HepG2 (cell line): ENCODE measurements around the gene STIM1. TPM values are rescaled to one million over a fixed set of nuclear protein-coding genes. Genes with fewer than 3 reads are reported as not detected.

Experiments used
- ATAC-seq: fragments of 200-7000 bp; cut with Tn5 transposase; 3 replicates; pipeline ENCODE4 v1.9.1; 2020; ENCODE audit warnings: mild to moderate bottlenecking, moderate library complexity
- BruUV-seq: library from RNA; stranded (reverse); fragments of 400-500 nt; replicated peaks from 2 replicates; lab custom pipeline; 2021; lab: Mats Ljungman, UMichigan
- CTCF ChIA-PET: fragments of 300-600 bp; formaldehyde crosslinking; extraction: SDS; loops from one replicate; lab custom pipeline; 2021; ENCODE audit warnings: low total read pairs, inconsistent platforms, low intra/inter-chr PET ratio; lab: Yijun Ruan, JAX
- POLR2A ChIA-PET: fragments of 350-600 bp; sonication (Branson Sonifier 250); formaldehyde crosslinking; loops from one replicate; lab custom pipeline; 2020; ENCODE audit warnings: antibody characterized with exemption, inconsistent platforms; lab: Yijun Ruan, JAX
- DNase-seq: peaks from one replicate; pipeline ENCODE4 v3.0.0-alpha.2; 2015; ENCODE audit warnings: low spot score
- FAIRE-seq: peaks from 3 replicates; lab custom pipeline; 2011; peaks lifted over from hg19 to GRCh38; lab: Jason Lieb, UNC
- H2AFZ ChIP-seq: one replicate; pipeline ENCODE4 v1.6.1; 2011; ENCODE audit warnings: low read length, inconsistent platforms
- H3K27ac ChIP-seq: fragments of 300-600 bp; 3 replicates; pipeline ENCODE4 v1.8.0; 2011; ENCODE audit warnings: mixed run types, mild to moderate bottlenecking, mixed read lengths, low read length, inconsistent platforms; ENCODE audit not compliant: insufficient read depth; ENCODE audit errors: extremely low read length
- H3K27me3 ChIP-seq, 2 experiments: fragments of 200-600 bp in 1 of 2; 2 replicates in 1 of 2; 3 replicates in 1 of 2; pipeline versions ENCODE4 v1.6.0 to v1.8.0; 2011; ENCODE audit warnings: low read length in 2 of 2, mild to moderate bottlenecking in 2 of 2, moderate library complexity in 2 of 2, inconsistent platforms in 1 of 2; ENCODE audit not compliant: insufficient read depth in 2 of 2, control insufficient read depth in 1 of 2
- H3K36me3 ChIP-seq, 2 experiments: fragments of 200-600 bp in 1 of 2; replicated peaks in 1 of 2; 2 replicates in 1 of 2; 3 replicates in 1 of 2; pipeline versions ENCODE4 v1.5.1 to v1.8.0; 2011; ENCODE audit warnings: low read length in 2 of 2, inconsistent platforms in 1 of 2; ENCODE audit not compliant: insufficient read depth in 2 of 2, control insufficient read depth in 1 of 2
- H3K4me1 ChIP-seq: 2 replicates; pipeline ENCODE4 v1.5.1; 2012; ENCODE audit warnings: low read length, inconsistent platforms; ENCODE audit not compliant: insufficient read depth
- H3K4me2 ChIP-seq: 2 replicates; pipeline ENCODE4 v1.6.0; 2011; ENCODE audit warnings: low read depth, low read length, inconsistent platforms
- H3K4me3 ChIP-seq, 3 experiments: fragments of 200-600 bp in 1 of 3; sonication (generic), shearing (Covaris generic) in 1 of 3; replicated peaks in 1 of 3; 2 replicates each; pipeline ENCODE4 v1.5.1; 2011 to 2016; ENCODE audit warnings: low read length in 3 of 3, inconsistent platforms in 2 of 3, low read depth in 2 of 3, mild to moderate bottlenecking in 2 of 3, control low read depth in 1 of 3, mixed read lengths in 1 of 3; ENCODE audit not compliant: insufficient read depth in 1 of 3
- H3K79me2 ChIP-seq: one replicate; pipeline ENCODE4 v1.6.1; 2011; ENCODE audit warnings: low read length, inconsistent platforms; ENCODE audit not compliant: insufficient read depth
- H3K9ac ChIP-seq: 2 replicates; pipeline ENCODE4 v1.6.0; 2011; ENCODE audit warnings: mild to moderate bottlenecking, low read depth, low read length, inconsistent platforms; ENCODE audit not compliant: insufficient read depth
- H3K9me3 ChIP-seq: 2 replicates; pipeline ENCODE4 v1.5.1; 2012; ENCODE audit warnings: mild to moderate bottlenecking, low read length
- H4K20me1 ChIP-seq: 2 replicates; pipeline ENCODE4 v1.6.0; 2011; ENCODE audit warnings: inconsistent platforms, mild to moderate bottlenecking, low read length, moderate library complexity; ENCODE audit not compliant: insufficient read depth
- BHLHE40 ChIP-seq: IDR thresholded peaks from 2 replicates; pipeline ENCODE4 v1.6.1; 2011; ENCODE audit warnings: low read length, improper control_type of control experiment
- DDIT3 ChIP-seq: sonication (generic); formaldehyde crosslinking; IDR thresholded peaks from 2 replicates; pipeline ENCODE4 v1.4.0; 2020; ENCODE audit warnings: mild to moderate bottlenecking, missing genetic modification reagents
- DZIP1 ChIP-seq: sonication (generic); formaldehyde crosslinking; IDR thresholded peaks from 2 replicates; pipeline ENCODE4 v1.5.0; 2020; ENCODE audit warnings: mild to moderate bottlenecking, missing genetic modification reagents
- ERF ChIP-seq: IDR thresholded peaks from 2 replicates; pipeline ENCODE4 v1.6.1; 2018; ENCODE audit warnings: missing biosample characterization, missing genetic modification reagents
- FOXC1 ChIP-seq: sonication (generic); formaldehyde crosslinking; IDR thresholded peaks from 2 replicates; pipeline ENCODE4 v1.8.0; 2022; ENCODE audit warnings: mild to moderate bottlenecking, missing genetic modification reagents, borderline replicate concordance
- GATA4 ChIP-seq: sonication (generic); IDR thresholded peaks from 2 replicates; pipeline ENCODE4 v1.6.1; 2016; ENCODE audit warnings: antibody characterized with exemption, low read depth, borderline replicate concordance
- MXD4 ChIP-seq: IDR thresholded peaks from 2 replicates; pipeline ENCODE4 v1.6.1; 2016; ENCODE audit warnings: mild to moderate bottlenecking, missing biosample characterization, missing genetic modification reagents
- TMF1 ChIP-seq: sonication (generic); formaldehyde crosslinking; IDR thresholded peaks from 2 replicates; pipeline ENCODE4 v1.8.1; 2022; ENCODE audit warnings: low read depth, missing genetic modification reagents
- ZNF292 ChIP-seq: sonication (generic); formaldehyde crosslinking; IDR thresholded peaks from 2 replicates; pipeline ENCODE4 v1.8.1; 2022; ENCODE audit warnings: mild to moderate bottlenecking, low read depth, missing genetic modification reagents, borderline replicate concordance
- ZNF33A ChIP-seq: sonication (generic); formaldehyde crosslinking; IDR thresholded peaks from 2 replicates; pipeline ENCODE4 v1.5.1; 2020; ENCODE audit warnings: missing genetic modification reagents, mild to moderate bottlenecking, moderate library complexity, borderline replicate concordance
- ZNF678 ChIP-seq: sonication (generic); formaldehyde crosslinking; IDR thresholded peaks from 2 replicates; pipeline ENCODE4 v1.4.0; 2020; ENCODE audit warnings: mild to moderate bottlenecking, missing genetic modification reagents
- WGBS: methylation state at CpG from one replicate; pipeline ENCODE4 v1.1.6; 2017; ENCODE audit warnings: low lambda C conversion rate; 5-methylcytosine and 5-hydroxymethylcytosine counted together
- in situ Hi-C: cut with HindIII; loops from 2 replicates; pipeline ENCODE4 v1.10.0; 2017; ENCODE audit warnings: low pct_unique_long_range_greater_than_20kb; ENCODE audit not compliant: extremely low pct_ligation_motif_present
- intact Hi-C: fragments of 100-400 bp; cut with micrococcal nuclease; formaldehyde crosslinking; loops from one replicate; pipeline ENCODE4 v1.10.0; 2022; ENCODE audit not compliant: unreplicated experiment
- polyA plus RNA-seq, 8 experiments: library from polyadenylated mRNA; depleted of rRNA in 3 of 8; stranded (reverse) in 7 of 8; unstranded in 1 of 8; fragments of >200 nt; fragmentation: Illumina TruSeq in 4 of 8; extraction: Trizol in 4 of 8; gene quantifications; 2 replicates each; pipeline versions ENCODE4 v1.2.1 to v1.2.3, GENCODE V29; 2011 to 2016; ENCODE audit warnings: low read depth in 4 of 8, missing spikeins in 1 of 8, mixed read lengths in 1 of 8; ENCODE audit not compliant: insufficient read depth in 1 of 8
- total RNA-seq, 5 experiments: library from RNA; depleted of rRNA; stranded (reverse); fragments of >200 nt; fragmentation: Illumina TruSeq; extraction: Trizol; gene quantifications; 2 replicates each; pipeline ENCODE4 v1.2.3, GENCODE V29; 2016; ENCODE audit warnings: low read depth in 1 of 5

The STIM1 gene
- total and polyA plus RNA-seq, 2 of the 13 experiments (the other 11 are each of a cell fraction or from before 2014, with no cell fraction given), result 19.2 to 28.5 TPM

- H3K4me1 ChIP-seq, result peaks cover 46% of the 10 kb centered on the region
- H3K36me3 ChIP-seq, result no peaks in the 10 kb centered on the region
- ChIA-PET CTCF (no interaction called here), POLR2A (interaction anchor here (0.7 kb wide), 1 partner anchor 98 kb away, joined by 5 read pairs; no protein-coding TSS in a partner anchor)
- FAIRE-seq (no peak), ATAC-seq (no peak), DNase-seq (no peak)
- BruUV-seq, result no TSS peak
- no peaks in the 10 kb centered on the region for H3K9me3 ChIP-seq
- no peak overlapping the region for H2AFZ ChIP-seq
- no peak overlapping the region for H3K27ac ChIP-seq
- no peak overlapping the region for H3K4me3 ChIP-seq
- in situ Hi-C loops, result no loop called here
- no peak overlapping the region for H3K4me2 ChIP-seq
- no peaks in the 10 kb centered on the region for H3K27me3 ChIP-seq
- H3K9ac ChIP-seq, result no peak overlapping the region
- intact Hi-C loops, result loop anchor here (2.0 kb wide), 1 partner anchor 19 kb away; no protein-coding TSS in a partner anchor
- 97% methylated on average over 7 of the region's 7 CpGs for WGBS
- H3K79me2 ChIP-seq, result peaks cover 65% of the 10 kb centered on the region
- H4K20me1 ChIP-seq, result no peaks in the 10 kb centered on the region
- no peak for TF ChIP-seq ZNF678 (CRISPR knock-in tag)
- no peak for TF ChIP-seq FOXC1 (CRISPR knock-in tag)
- TF ChIP-seq DZIP1 (CRISPR knock-in tag), result no peak
- TF ChIP-seq BHLHE40, result no peak
- no peak for TF ChIP-seq ZNF292 (CRISPR knock-in tag)
- no peak for TF ChIP-seq ERF
- TF ChIP-seq GATA4, result no peak
- no peak for TF ChIP-seq TMF1 (CRISPR knock-in tag)
- no peak for TF ChIP-seq DDIT3
- no peak for TF ChIP-seq ZNF33A
- no peak for TF ChIP-seq MXD4 (CRISPR knock-in tag)
Observed at GRCh38 chr11:3885855-3886254, 30.4 kb downstream of the STIM1 start.
